GM19395 (cell line): Measurements from ENCODE around the gene IFNGR1.

Experiments used
- ATAC-seq: cut with Tn5 transposase; IDR thresholded peaks from one replicate; pipeline ENCODE4 v1.9.1; 2021; ENCODE audit warnings: mild to moderate bottlenecking, moderate library complexity; ENCODE audit not compliant: unreplicated experiment

Gene IFNGR1

DNA sequence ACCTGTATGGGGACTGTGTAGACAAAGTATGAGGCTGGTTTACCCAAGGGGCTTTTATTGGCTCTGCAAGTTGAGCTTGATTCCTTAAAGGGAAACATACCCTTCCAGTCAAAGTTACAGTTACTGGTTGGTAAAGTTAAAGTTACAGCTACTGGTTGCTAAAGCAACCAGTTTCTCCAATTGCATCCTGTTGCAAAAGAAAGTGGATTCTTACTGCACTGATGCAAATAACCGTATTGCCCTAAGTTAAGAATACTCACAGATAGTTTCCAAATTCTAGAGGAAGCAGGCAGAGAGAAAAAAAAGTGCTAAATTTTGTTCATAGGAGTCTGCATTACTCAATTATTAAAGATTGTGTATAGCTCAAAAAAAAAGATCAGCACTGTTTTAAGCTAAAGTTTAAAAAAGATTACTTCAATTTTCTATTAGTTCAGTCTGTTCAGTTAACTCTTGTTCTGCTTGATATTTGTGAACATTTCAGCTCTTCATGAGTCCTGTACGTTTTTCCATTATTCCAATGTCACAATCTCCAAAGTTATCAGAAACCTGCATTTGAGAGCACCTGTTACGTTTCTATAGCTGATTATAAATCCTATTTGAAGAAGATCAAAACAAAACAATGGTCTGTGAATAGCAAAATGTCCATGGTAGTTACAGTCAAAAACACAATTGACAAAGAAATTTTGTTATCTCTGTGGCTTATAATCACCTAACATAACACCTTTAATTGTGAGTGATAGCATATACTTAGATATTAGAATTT, 37.1 kb downstream of the IFNGR1 start:
- no peak for ATAC-seq

DNA sequence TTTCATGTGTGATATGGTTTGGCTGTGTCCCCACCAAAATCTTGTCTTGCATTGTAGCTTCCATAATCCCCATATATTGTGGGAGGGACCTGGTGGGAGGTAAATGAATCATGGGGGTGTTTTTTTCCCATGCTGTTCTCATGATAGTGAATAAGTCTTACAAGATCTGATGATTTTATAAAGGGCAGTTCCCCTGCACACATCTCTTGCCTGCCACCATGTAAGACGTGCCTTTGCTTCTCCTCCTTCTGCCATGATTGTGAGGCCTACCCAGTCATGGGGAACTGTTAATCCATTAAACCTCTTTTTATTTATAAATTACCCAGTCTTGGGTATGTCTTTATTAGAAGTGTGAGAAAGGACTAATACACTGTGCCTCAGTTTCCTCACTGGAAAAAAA, 41.6 kb downstream of the IFNGR1 start:
- no peak for ATAC-seq

DNA sequence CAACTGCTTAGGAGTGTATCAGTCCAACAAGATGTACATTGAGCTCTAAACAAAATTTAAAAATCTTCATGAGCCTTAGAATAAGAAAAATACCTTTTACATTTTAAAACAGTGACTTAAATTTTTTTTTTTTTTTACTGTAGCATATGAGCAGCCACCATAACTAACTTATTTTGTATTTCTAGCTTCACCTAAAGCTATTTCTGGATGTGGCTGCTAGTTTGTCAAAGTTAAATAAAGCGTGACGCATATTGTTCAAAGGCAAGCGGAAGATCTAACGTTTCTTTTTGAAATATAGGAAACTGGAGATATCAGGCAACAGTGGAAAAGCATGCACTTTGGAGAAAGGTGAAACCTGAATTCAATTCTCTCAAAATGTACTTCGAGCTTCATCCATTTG, 42.5 kb downstream of the IFNGR1 start:
- no peak for ATAC-seq

DNA sequence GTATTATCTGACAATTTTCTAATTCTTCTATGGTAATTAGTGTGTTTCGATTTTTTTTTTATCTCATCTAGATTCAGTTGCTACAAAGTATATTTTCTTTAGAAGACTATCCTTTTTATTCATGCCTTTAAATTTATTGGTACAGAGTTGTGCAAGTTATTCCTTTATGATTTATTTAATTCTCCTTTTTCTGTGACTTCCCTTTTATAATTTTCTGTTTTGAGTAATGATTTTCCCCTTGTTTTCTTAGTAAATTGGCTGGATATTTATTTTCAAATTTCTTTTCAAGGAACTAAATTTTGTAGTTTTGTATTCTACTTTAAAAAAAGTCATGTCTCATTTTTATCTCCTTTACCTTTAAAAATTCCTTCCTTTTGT, 43.3 kb downstream of the IFNGR1 start:
- no peak for ATAC-seq

- ATAC-seq: no peak
Observed at GRCh38 chr6:137175157-137175867, 43.9 kb downstream of the IFNGR1 start.

DNA sequence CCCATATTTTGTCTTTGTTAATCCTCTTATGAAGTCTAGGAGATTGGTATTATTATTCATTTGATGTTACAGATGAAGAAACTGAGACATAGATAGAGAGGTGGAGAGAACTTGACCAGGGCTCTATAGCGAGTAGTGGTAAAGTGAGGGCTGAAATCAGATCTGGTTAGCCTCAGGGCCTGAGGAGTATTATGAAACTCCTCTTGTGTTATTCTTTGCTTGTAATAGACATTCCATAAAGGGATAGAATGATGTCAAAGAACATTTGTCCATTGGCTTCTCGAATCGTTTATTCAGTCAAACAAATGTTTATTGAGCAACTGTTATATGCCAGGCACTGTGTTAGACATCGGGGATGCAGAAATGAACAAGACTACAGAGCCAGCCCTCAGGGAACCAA, 45.7 kb downstream of the IFNGR1 start, which contains the start of gene IL22RA2:
Gene IL22RA2, minus strand, starts transcription at position 144 of the 400 bp plus-strand sequence. CDS start 11,895 bp downstream, outside the sequence.
- ATAC-seq: no peak

- ATAC-seq: no peak
Observed at GRCh38 chr6:137172734-137173431, 46.3 kb downstream of the IFNGR1 start.

DNA sequence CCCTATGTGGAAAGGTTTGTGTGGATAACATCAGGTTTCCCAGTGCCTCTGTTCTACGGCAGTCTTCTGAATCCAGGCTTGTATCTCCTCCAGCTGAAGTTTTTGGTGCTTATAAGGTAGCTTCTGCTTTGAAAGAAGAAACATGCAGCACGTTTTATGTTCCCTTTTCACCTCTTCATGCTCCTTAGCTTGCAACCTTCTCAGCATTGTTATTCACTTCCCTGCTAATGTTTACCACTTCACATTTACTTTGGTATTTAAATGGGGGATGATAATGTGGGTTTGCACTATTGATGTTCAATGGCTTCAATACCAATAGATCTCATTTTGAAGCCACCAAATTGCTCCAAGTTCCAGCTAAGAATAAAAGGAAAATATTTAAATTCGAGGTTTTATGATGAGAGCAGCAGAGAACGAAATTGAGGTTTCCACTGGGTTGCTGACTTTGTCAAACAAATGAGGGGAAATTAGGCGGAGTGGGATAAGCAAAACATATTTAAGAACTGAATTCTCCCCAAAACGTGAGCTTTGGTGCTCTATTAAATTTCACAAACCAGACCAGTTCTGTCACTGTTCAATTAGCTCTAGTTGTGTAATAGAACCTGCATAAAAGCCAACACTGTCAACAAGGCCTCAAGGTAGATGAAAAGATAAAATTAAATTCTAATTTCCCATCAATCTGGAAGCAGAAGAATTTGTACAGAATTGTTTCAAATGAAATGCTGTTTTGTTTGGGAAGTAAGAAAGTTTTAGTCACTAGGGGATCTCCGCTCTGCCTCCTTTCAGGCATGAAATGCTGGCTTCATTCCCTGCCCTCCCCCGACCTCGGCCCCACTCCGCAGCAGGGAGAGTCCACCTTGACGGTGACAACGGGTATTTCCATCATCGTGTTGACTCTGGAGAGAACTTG, 47.1 kb downstream of the IFNGR1 start:
- ATAC-seq: peak; percentile 45

- ATAC-seq: no peak
Observed at GRCh38 chr6:137171053-137171374, 48.2 kb downstream of the IFNGR1 start.

DNA sequence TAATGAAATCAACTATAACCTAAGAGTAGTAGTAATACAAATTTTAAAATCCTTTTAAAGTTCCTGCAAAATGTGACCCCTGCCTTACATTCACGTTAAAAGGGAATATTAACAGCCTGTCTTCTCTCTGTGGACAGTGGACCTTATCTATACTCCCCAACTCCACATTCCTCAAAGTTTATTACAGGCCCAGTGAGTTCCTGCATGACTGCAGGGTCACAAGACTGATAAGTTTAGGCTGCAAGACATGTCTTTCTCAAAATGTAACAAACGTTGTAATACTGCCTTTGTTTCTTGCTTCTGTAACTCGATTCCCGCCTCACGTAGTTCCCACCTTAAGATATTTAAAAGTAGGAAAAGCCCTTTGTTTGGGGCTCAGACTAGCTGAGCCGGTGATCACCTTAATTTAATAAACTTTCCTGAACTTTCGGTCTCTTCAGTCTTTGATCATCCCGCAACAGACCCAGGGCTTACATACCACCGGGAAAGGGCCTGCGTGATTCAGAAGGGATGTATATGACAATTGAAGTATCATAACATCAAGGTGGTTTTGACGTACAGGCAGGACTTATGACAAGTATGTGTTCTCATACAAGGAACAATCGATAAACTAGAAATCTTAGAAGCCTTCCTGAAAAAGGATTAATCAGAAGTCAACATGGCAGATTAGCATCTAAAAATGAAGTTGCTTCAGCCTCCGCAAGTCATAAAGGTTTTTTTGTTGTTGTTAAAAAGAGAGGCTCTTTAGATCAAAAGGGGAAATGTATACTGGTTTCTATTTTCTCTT, 48.7 kb downstream of the IFNGR1 start:
- ATAC-seq: no peak

DNA sequence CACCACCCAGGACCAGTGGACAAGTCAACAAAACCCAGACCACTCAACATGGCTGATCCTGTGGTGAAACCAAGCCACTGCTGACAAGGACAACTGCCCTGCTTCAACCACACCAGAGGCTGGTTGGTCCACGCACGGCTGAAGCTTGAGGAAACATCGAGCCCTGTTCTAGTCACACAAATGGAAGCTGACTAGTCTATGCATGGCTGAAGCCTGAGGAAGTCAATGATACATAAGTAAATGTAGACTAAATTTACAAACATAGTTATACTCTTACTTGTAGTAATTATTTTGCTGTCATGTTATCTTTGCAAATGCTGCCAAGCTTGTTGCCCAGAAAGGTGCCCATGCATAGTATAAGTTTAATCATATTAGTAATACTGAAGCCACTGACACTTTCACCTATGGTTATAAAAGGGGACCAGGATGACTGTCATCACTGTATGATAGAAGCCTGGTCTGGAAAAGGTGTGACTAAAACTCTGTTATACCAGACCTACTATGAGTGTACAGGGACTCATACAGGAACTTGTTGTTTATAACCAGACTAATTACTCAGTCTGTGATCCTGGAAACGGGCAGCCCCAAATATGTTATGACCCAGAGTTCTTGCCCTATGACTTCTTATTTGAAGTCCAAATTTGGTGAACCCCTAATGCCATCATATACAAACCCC, 51.3 kb downstream of the IFNGR1 start:
- ATAC-seq: no peak

DNA sequence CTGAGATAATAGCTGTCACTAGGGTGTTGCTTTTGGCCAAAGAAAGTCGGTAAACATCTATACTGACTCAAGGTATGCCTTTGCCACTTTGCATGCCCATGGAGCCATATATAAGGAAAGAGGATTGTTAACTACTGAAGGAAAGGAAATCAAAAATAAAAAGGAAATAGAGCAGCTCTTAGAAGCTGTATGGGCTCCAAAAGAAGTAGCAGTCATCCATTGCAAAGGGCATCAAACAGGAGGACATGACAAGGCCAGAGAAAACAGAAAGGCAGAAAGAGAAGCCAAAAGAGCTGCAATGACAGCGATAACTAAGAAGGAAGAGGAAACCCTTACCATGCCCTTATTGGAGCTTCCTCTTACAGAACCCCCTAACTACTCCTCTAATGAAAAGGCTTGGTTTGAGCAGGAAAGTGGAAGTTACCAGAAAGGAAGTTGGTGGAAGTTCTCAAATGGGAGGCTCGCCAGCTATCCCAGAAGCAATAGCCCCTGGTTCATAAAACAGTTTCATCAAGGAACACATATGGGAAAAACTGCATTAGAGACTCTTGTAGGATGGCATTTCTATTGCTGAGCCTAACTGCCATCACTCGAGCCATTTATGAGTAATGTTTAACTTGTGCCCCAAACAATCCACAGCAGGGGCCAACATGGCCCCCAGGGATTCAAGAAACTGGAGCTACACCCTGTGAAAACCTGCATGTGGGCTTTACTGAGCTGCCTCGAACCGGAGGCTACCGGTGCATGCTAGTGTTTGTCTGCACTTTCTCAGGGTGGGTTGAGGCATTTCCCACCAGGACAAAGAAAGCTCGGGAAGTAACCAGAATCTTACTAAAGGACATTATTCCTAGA, 52.7 kb downstream of the IFNGR1 start:
- ATAC-seq: no peak

- ATAC-seq: peak; percentile 73
Observed at GRCh38 chr6:137165375-137166246, 53.6 kb downstream of the IFNGR1 start.

GRCh38 chr6:137163732-137164318, 55.4 kb downstream of the IFNGR1 start:
- ATAC-seq: no peak

DNA sequence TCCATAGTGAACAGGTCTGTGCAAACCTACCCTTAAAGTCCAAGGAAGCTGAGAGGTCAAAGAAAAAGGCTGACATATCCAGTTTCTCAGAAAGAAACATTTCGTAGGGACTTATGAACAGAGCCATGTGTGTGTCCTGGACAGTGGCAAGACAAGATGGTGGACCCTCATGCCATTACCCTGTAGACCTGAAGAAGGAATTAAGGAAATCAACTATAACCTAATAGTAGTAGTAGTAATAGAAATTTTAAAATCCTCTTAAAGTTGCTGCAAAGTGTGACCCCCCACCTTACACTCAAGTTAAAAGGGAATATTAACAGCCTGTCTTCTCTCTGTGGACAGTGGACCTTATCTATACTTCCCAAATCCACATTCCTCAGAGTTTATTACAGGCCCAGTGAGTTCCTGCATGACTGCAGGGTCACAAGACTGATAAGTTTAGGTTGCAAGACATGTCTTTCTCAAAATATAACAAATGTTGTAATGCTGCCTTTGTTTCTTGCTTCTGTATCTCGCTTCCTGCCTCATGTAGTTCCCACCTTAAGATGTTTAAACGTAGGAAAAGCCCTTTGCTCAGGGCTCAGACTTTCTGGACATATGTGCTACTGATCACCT, 56.4 kb downstream of the IFNGR1 start:
- no peak for ATAC-seq

GRCh38 chr6:137161949-137162348, 57.2 kb downstream of the IFNGR1 start:
- ATAC-seq: no peak

- ATAC-seq: no peak
Observed at GRCh38 chr6:137160763-137161162, 58.4 kb downstream of the IFNGR1 start.
